Endometrial microvascular endothelial cells (primary cell): ENCODE measurements around the gene NOP16. TPM values are rescaled to one million over a fixed set of nuclear protein-coding genes. Genes with fewer than 3 reads are reported as not detected.

ENCODE experiments used
- in situ Hi-C: cut with HindIII; loops from 2 replicates; pipeline ENCODE4 v1.10.0; 2017; ENCODE audit warnings: low sequenced_read_pairs, low pct_unique_long_range_greater_than_20kb; ENCODE audit errors: inconsistent ontology term
- total RNA-seq: library from RNA; depleted of rRNA; stranded (reverse); fragments of >200 nt; gene quantifications from one replicate; pipeline ENCODE4 v1.2.3, GENCODE V29; 2015; ENCODE audit errors: inconsistent ontology term

The NOP16 gene
- total RNA-seq, 1 donor from 2014 or later = 27.4 TPM

DNA sequence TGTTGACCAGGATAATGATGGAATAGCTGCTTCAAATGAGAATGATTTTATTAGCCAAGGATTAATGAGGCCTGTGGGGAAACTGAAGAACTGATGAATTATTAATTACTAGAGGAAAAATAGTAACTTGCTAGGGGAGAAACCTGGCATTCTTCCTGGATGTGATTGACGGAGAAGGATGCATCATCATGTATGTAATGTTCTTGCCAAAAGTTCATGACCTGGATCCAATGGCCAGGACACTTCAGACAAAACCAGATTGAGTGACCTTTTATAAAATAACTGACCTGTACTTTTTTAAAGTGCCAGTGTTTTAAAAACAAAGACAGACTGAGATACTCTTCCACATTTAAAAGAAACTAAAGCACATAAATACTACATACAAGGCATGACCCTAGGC lies 50.5 kb downstream of the NOP16 start:
- in situ Hi-C loops = no loop called here

GRCh38 chr5:176334031-176334770 lies 54.2 kb downstream of the NOP16 start:
- in situ Hi-C loops = no loop called here

Other genes starting within 250 kb of the NOP16 start
- gene SIMC1, start 150.2 kb downstream of the NOP16 start, total RNA-seq = 6.1 TPM
- 121 TPM for gene KIAA1191, start 26.8 kb downstream of the NOP16 start, total RNA-seq
- 6.3 TPM for gene ARL10, start 23.1 kb downstream of the NOP16 start, total RNA-seq
- 138 TPM for gene HIGD2A, start 153 bp upstream of the NOP16 start, total RNA-seq
- gene CLTB, start 27.9 kb upstream of the NOP16 start, total RNA-seq = 148 TPM
- 33.9 TPM for gene FAF2, start 59.8 kb upstream of the NOP16 start, total RNA-seq
- gene RNF44, start 148.8 kb upstream of the NOP16 start, total RNA-seq = 4.8 TPM
- gene CDHR2, start 160.7 kb upstream of the NOP16 start, total RNA-seq = not detected
- 9.0 TPM for gene GPRIN1, start 221.6 kb upstream of the NOP16 start, total RNA-seq
- not detected for gene SNCB, start 241.9 kb upstream of the NOP16 start, total RNA-seq
- not detected for gene EIF4E1B, start 242.1 kb upstream of the NOP16 start, total RNA-seq